Measurements from ENCODE around the gene CSPG5.

Gene CSPG5

DNA sequence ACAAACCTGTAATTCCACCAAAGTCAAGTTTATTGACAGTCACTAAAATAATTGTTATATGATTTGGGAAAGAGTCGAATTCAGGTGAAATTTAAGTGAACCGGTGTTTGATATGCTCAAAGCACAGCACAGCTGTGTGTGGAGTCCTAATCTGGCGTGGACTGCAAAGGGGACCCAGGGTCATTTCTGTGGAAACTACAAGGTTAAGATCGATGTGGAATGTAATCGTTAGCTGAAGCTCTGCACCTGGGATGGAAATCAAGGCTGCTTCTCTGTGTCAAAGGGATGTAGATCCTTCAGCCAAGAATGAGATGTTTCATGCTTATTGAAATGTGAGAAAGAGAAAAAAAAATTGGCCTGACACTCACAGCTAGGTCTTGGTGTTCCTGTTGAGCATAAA lies 63.6 kb downstream of the CSPG5 start:
- TF ChIP-seq, protein P1, sequence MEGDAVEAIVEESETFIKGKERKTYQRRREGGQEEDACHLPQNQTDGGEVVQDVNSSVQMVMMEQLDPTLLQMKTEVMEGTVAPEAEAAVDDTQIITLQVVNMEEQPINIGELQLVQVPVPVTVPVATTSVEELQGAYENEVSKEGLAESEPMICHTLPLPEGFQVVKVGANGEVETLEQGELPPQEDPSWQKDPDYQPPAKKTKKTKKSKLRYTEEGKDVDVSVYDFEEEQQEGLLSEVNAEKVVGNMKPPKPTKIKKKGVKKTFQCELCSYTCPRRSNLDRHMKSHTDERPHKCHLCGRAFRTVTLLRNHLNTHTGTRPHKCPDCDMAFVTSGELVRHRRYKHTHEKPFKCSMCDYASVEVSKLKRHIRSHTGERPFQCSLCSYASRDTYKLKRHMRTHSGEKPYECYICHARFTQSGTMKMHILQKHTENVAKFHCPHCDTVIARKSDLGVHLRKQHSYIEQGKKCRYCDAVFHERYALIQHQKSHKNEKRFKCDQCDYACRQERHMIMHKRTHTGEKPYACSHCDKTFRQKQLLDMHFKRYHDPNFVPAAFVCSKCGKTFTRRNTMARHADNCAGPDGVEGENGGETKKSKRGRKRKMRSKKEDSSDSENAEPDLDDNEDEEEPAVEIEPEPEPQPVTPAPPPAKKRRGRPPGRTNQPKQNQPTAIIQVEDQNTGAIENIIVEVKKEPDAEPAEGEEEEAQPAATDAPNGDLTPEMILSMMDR (IDR thresholded peaks at IDR 0.05; ENCODE audit: control extremely low read depth, extremely low read depth, low read depth, missing control alignments) = no peak
- ChIA-PET CTCF (interaction anchor here (1.1 kb wide), 1 partner anchor 95 kb away, joined by 9 read pairs; no protein-coding TSS in a partner anchor), POLR2A (interaction anchor here (0.6 kb wide), 1 partner anchor 670 kb away, joined by 6 read pairs; no protein-coding TSS in a partner anchor)
- no peak for DNase-seq (ENCODE audit: extremely low spot score)

DNA sequence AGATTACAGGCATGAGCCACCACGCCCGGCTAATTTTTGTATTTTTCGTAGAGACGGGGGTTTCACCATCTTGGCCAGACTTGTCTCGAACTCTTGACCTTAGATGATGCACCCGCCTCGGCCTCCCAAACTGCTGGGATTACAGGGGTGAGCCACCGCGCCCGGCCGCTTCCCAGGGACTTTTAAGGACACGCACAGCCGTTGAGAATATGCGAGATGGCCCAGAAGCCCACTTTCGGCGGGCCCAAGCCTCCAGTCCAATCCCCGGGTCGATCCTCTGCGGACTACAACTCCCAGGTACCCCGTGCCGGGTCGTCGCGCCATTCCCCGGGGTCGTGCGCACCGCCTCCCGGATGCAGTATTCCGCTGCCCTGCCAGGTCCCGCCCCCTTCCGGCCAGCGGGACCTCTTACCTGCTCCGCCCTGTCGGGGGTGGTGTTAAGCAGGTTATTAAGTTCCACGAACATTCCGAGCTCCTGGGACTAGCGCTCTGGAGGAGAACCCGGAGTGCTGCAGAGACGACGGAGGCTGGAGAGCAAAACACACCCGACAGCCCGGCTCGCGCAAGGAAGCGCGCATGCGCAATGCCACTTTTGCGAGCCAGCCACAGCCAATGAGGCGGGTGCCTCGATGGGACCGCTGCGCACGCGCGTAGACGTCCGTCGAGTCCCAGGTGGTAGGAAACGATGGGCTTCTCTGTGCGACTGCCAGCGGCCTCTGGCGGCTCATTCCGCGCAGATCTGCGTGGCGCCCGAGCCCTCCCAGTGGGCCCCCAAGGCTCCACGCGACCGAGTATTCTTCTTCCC lies 65.3 kb downstream of the CSPG5 start, which contains the start of gene ELP6:
Gene ELP6 (minus strand): TSS at position 588 of the 805 bp plus-strand sequence. CDS start 122 bp downstream, at position 466.
- POLR2A ChIA-PET = no interaction called here
- CTCF ChIA-PET = interaction anchor here (0.6 to 1.9 kb wide), 9 partner anchors 9 to 638 kb away, joined by 3 to 8 read pairs (median 3); partner anchors contain the start of gene PTPN23
- TF ChIP-seq, protein P1 (IDR thresholded peaks at IDR 0.05; ENCODE audit: control extremely low read depth, extremely low read depth, low read depth, missing control alignments) = peak; percentile 77
- DNase-seq (ENCODE audit: extremely low spot score) = peak; percentile 97

DNA sequence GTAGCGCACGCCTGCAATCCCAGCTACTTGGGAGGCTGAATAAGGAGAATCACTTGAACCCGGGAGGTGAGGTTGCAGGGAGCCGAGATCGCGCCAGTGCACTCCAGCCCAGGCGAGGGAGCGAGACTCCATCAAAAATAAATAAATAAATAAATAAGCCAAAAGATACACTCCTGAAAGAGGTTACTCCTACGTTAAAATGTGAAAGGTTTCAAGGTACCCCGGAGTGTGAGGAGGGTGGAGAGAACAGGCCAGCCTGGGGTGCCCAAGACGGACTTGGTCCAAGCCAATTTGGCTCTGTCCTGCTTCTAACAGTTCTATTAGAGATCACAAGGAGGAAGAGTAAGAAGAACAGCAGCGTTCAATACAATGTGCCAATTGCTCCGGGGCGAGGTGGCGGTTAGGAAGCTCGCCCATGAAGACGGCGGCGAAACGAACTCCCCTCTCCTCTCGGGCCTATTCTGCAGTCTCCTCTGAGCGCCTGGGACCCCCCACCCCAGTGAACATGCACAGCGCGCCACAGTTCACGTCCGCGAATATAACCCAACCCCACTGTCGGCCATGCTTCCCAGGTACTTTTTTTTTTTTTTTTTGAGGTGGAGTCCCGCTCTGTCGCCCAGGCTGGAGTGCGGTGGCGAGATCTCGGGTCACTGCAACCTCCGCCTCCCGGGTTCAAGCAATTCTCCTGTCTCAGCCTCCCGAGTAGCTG lies 66.1 kb downstream of the CSPG5 start:
- ChIA-PET POLR2A (no interaction called here), CTCF (interaction anchor here (0.6 to 1.9 kb wide), 8 partner anchors 9 to 148 kb away, joined by 3 to 8 read pairs (median 4); no protein-coding TSS in a partner anchor)
- DNase-seq (ENCODE audit: extremely low spot score) = no peak
- TF ChIP-seq, protein P1 (IDR thresholded peaks at IDR 0.05; ENCODE audit: control extremely low read depth, extremely low read depth, low read depth, missing control alignments) = no peak

All from GM10248 (cell line).